Measurements from ENCODE around the gene HLA-DOA. TPM values are rescaled to one million over a fixed set of nuclear protein-coding genes. Genes with fewer than 3 reads are reported as not detected.

Gene HLA-DOA
- total RNA-seq, 1 donor from 2014 or later = 6.1 TPM

DNA sequence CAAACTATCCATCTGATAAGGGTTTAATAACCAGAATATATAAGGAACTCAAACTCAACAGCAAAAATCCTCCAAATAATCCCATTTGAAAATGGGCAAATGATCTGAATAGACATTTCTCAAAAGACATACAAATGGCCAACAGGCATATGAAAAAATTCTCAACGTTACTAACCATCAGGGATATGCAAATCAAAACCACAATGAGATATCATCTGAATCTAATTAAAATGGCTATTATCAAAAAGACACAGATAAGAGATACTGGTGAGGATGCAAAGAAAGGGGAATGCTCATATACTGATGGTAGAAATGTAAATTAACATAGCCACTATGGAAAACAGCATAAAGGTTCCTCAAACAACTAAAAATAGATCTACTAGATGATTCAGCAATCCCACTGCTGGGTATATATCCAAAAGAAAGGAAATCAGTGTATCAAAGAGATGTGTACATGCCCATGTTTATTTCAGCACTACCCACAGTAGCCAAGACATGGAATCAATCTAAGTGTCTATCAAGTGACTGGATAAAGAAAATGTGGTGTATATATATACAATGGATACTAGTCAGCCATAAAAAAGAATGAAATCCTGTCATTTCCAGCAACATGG lies 47.1 kb downstream of the HLA-DOA start:
- peaks cover 1% of the 10 kb centered on the region for H3K36me3 Mint-ChIP-seq
- TF ChIP-seq, protein P1, sequence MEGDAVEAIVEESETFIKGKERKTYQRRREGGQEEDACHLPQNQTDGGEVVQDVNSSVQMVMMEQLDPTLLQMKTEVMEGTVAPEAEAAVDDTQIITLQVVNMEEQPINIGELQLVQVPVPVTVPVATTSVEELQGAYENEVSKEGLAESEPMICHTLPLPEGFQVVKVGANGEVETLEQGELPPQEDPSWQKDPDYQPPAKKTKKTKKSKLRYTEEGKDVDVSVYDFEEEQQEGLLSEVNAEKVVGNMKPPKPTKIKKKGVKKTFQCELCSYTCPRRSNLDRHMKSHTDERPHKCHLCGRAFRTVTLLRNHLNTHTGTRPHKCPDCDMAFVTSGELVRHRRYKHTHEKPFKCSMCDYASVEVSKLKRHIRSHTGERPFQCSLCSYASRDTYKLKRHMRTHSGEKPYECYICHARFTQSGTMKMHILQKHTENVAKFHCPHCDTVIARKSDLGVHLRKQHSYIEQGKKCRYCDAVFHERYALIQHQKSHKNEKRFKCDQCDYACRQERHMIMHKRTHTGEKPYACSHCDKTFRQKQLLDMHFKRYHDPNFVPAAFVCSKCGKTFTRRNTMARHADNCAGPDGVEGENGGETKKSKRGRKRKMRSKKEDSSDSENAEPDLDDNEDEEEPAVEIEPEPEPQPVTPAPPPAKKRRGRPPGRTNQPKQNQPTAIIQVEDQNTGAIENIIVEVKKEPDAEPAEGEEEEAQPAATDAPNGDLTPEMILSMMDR (IDR thresholded peaks at IDR 0.05; ENCODE audit: unreplicated experiment) = no peak
- peaks cover 19% of the 10 kb centered on the region for H3K4me1 Mint-ChIP-seq
- H3K4me3 Mint-ChIP-seq = no peak overlapping the region
- peaks cover 8% of the 10 kb centered on the region for H3K9me3 Mint-ChIP-seq
- H3K27ac Mint-ChIP-seq = no peak overlapping the region
- DNase-seq (ENCODE audit: low spot score in 2 of 2, unreplicated experiment in 2 of 2) = no peak
- no peaks in the 10 kb centered on the region for H3K27me3 Mint-ChIP-seq (ENCODE audit: low read depth)

DNA sequence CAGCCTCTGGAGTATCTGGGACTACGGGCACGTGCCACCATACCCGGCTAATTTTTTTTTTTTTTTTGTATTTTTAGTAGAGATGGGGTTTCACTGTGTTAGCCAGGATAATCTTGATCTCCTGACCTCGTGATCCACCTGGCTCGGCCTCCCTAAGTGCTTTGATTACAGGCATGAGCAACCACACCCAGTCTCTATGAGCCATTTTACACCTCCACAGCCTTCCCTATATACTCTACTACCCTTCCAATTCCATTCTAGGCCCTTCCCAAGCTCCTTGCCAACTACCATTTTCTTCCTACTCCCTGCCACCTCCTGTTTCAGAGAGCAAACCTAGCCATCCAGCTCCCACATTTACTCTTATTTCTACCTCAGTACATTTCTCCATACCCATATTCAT lies 48.8 kb downstream of the HLA-DOA start:
- no peaks in the 10 kb centered on the region for H3K27me3 Mint-ChIP-seq (ENCODE audit: low read depth)
- peaks cover 5% of the 10 kb centered on the region for H3K4me1 Mint-ChIP-seq
- no peak overlapping the region for H3K27ac Mint-ChIP-seq
- no peak overlapping the region for H3K4me3 Mint-ChIP-seq
- H3K9me3 Mint-ChIP-seq = peaks cover 8% of the 10 kb centered on the region
- DNase-seq (ENCODE audit: low spot score in 2 of 2, unreplicated experiment in 2 of 2) = no peak
- H3K36me3 Mint-ChIP-seq = peaks cover 1% of the 10 kb centered on the region
- TF ChIP-seq, protein P1 (IDR thresholded peaks at IDR 0.05; ENCODE audit: unreplicated experiment) = no peak

DNA sequence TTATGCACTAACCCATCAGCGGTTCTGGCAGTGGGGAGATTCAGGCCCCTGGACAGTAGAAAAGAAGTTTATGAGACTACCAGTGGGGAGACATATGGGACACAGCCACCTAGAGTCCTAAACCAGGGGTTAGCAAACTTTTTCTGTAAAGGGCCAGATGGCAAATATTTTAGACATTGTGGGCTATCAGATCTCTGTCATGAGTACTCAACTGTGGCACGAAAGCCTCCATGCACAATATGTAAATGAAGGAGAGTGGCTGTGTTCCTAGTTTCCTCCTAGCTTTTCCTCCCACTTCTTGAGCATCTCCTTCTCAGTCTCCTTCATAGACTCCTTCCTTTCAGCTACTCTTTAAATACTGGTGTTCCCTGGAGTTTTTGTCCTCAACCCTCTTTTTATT lies 53.2 kb downstream of the HLA-DOA start:
- H3K36me3 Mint-ChIP-seq = no peaks in the 10 kb centered on the region
- H3K4me1 Mint-ChIP-seq = no peaks in the 10 kb centered on the region

DNA sequence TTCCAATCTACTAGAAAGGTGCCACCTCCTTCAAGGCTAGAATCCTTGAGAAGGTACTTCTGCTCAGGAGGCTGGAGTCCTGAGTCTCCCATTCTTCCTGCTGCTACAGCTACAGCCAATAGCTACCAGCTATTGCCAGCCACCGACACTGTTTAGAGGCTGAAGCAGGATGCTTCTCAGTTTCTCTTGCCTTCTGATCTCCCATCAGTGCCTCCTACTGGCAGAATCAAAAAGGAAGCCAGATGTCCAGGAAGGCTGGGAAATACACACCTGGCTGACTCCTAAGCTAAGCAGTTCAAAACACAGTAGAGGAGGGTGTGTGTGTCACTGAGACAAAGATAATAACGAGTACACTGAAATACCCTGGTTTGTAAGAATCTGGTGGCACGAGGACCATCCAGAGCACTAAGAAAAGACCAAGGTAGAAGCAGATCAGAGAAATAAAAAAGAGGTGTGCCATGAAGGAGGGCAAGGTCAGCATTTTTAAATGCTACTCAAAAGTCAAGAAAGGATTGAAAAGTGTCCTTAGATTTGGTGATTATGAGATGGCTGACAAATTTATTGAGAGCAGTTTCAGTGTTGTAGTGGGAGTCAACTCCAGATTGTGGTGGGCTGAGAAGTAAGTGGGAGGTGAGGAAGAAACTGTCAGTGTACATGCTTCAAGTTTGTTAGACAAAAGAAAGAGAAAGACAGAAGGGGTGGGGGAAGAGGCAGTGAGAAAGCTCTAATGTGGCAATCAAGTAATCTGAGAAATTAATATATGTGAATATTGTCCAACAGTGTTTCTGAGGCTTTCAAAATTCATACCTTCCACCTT lies 54.2 kb downstream of the HLA-DOA start:
- Mint-ChIP-seq H3K4me3 (no peak overlapping the region), H3K27me3 (ENCODE audit: low read depth) (no peaks in the 10 kb centered on the region), H3K9me3 (no peaks in the 10 kb centered on the region), H3K36me3 (no peaks in the 10 kb centered on the region), H3K4me1 (no peaks in the 10 kb centered on the region), H3K27ac (no peak overlapping the region)
- TF ChIP-seq, protein P1 (IDR thresholded peaks at IDR 0.05; ENCODE audit: unreplicated experiment) = peak; percentile 6
- DNase-seq (ENCODE audit: low spot score in 2 of 2, unreplicated experiment in 2 of 2) = no peak

More for the DNA sequence above, 53.2 kb downstream of the HLA-DOA start:
- Mint-ChIP-seq H3K9me3 (peaks cover under 1% of the 10 kb centered on the region), H3K27ac (no peak overlapping the region), H3K4me3 (no peak overlapping the region), H3K27me3 (ENCODE audit: low read depth) (no peaks in the 10 kb centered on the region)
- no peak for DNase-seq (ENCODE audit: low spot score in 2 of 2, unreplicated experiment in 2 of 2)
- TF ChIP-seq, protein P1 (IDR thresholded peaks at IDR 0.05; ENCODE audit: unreplicated experiment) = no peak

DNA sequence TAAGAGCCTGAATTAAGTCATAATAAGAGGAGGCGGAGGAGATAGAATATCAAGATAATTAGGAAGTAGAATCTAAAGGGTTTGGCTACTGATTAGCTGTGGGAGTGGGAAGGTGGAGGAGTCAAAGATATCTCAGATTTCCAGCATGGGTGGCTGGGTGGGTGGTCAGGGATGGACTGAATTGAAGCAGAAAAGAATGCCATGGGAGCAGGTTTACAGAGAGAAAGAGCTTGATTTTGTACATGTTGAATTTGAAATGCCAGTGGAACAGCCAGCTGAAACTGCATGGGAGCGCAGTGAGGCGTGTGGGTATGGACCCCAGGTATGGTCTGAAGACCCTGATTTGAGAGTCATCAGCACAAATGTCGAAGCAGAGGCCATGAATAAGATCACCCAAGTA lies 55.1 kb downstream of the HLA-DOA start:
- Mint-ChIP-seq H3K27me3 (ENCODE audit: low read depth) (no peaks in the 10 kb centered on the region), H3K9me3 (no peaks in the 10 kb centered on the region), H3K4me1 (no peaks in the 10 kb centered on the region), H3K4me3 (no peak overlapping the region), H3K36me3 (no peaks in the 10 kb centered on the region), H3K27ac (no peak overlapping the region)
- TF ChIP-seq, protein P1 (IDR thresholded peaks at IDR 0.05; ENCODE audit: unreplicated experiment) = no peak
- DNase-seq (ENCODE audit: low spot score in 2 of 2, unreplicated experiment in 2 of 2) = no peak

Other genes with a start within 250 kb of the HLA-DOA start
- gene HLA-DQB2, start 246.1 kb downstream of the HLA-DOA start, total RNA-seq = not detected in 3 replicates
- gene HLA-DOB, start 192.6 kb downstream of the HLA-DOA start, total RNA-seq = 0.35 to 0.52 TPM (median 0.45 TPM) in 3 replicates
- gene TAP2, start 170.9 kb downstream of the HLA-DOA start, total RNA-seq = 22.9 to 24.2 TPM (median 23.6 TPM) in 3 replicates
- gene PSMB8, start 165.5 kb downstream of the HLA-DOA start, total RNA-seq = 12.3 to 14.2 TPM (median 14.1 TPM) in 3 replicates
- gene TAP1, start 155.9 kb downstream of the HLA-DOA start, total RNA-seq = 9.3 to 10.4 TPM (median 10.3 TPM) in 3 replicates
- gene PSMB9, start 155.4 kb downstream of the HLA-DOA start, total RNA-seq = 0.81 to 0.82 TPM in 2 of 3 replicates, not detected in the other
- gene HLA-DMB, start 68.6 kb downstream of the HLA-DOA start, total RNA-seq = not detected in 3 replicates
- 1.7 to 2.1 TPM (median 2.0 TPM) in 3 replicates for gene HLA-DMA, start 56.5 kb downstream of the HLA-DOA start, total RNA-seq
- gene BRD2, start 41.0 kb downstream of the HLA-DOA start, total RNA-seq = 235 to 261 TPM (median 246 TPM) in 3 replicates
- gene HLA-DPA1, start 64.1 kb upstream of the HLA-DOA start, total RNA-seq = 2.0 to 2.2 TPM (median 2.0 TPM) in 3 replicates
- gene HLA-DPB1, start 66.4 kb upstream of the HLA-DOA start, total RNA-seq = 12.0 to 12.7 TPM (median 12.0 TPM) in 3 replicates
- gene COL11A2, start 182.9 kb upstream of the HLA-DOA start, total RNA-seq = 12.6 to 14.4 TPM (median 14.2 TPM) in 3 replicates
- 67.6 to 70.4 TPM (median 70.3 TPM) in 3 replicates for gene RXRB, start 191.1 kb upstream of the HLA-DOA start, total RNA-seq
- 138 to 140 TPM (median 140 TPM) in 3 replicates for gene SLC39A7, start 191.3 kb upstream of the HLA-DOA start, total RNA-seq
- 15.0 to 15.3 TPM (median 15.1 TPM) in 3 replicates for gene HSD17B8, start 195.1 kb upstream of the HLA-DOA start, total RNA-seq
- 55.8 to 59.0 TPM (median 56.0 TPM) in 3 replicates for gene RING1, start 198.9 kb upstream of the HLA-DOA start, total RNA-seq

Data from mesothelial cell of epicardium (in vitro differentiated cells).